HCT116 (cell line): ENCODE results near the gene SERPINB12. TPM values are rescaled to one million over a fixed set of nuclear protein-coding genes. Genes with fewer than 3 reads are reported as not detected.

Source experiments
- ATAC-seq: fragments of 200-7000 bp; cut with Tn5 transposase; 2 replicates; pipeline ENCODE4 v1.9.1; 2020; ENCODE audit warnings: mild to moderate bottlenecking, moderate library complexity
- Bru-seq: library from RNA; stranded (reverse); fragments of 400-500 nt; gene quantifications from one replicate; lab custom pipeline; 2021; lab: Mats Ljungman, UMichigan
- BruChase-seq, 2 experiments: library from RNA; stranded (reverse); fragments of 400-500 nt; gene quantifications; one replicate each; lab custom pipeline; 2021; lab: Mats Ljungman, UMichigan
- BruUV-seq: library from RNA; stranded (reverse); fragments of 400-500 nt; replicated peaks from 2 replicates; lab custom pipeline; 2021; lab: Mats Ljungman, UMichigan
- CTCF ChIA-PET: fragments of 300-600 bp; sonication (Branson Sonifier 250); formaldehyde crosslinking; loops from one replicate; lab custom pipeline; 2021; ENCODE audit warnings: antibody characterized with exemption; lab: Charles Lee
- POLR2A ChIA-PET: fragments of 300-600, 350-600 bp; sonication (Branson Sonifier 250); formaldehyde crosslinking; loops from one replicate; lab custom pipeline; 2021; ENCODE audit warnings: antibody characterized with exemption; lab: Charles Lee
- RAD21 ChIA-PET, 2 experiments: fragments of 300-600 bp; sonication (Branson Sonifier 250); formaldehyde crosslinking; loops; one replicate each; lab custom pipeline; 2023; ENCODE audit warnings: low total read pairs in 2 of 2; ENCODE audit not compliant: uncharacterized antibody in 2 of 2, unreplicated experiment in 2 of 2, low non-redundant PET in 1 of 2; lab: Charles Lee
- DNase-seq: peaks from one replicate; pipeline ENCODE4 v3.0.0-alpha.2; 2010; ENCODE audit warnings: low read depth, low spot score
- H2AFZ ChIP-seq: fragments of 200-600 bp; shearing (Covaris generic), sonication (generic); 2 replicates; pipeline ENCODE4 v1.6.1; 2017; ENCODE audit warnings: low read depth, mixed run types, mixed read lengths, antibody characterized with exemption, low read length; ENCODE audit not compliant: poor library complexity, severe bottlenecking
- H3K27ac ChIP-seq: 2 replicates; pipeline ENCODE4 v1.5.1; 2012; ENCODE audit warnings: low read depth, low read length
- H3K27me3 ChIP-seq: fragments of 200-600 bp; sonication (generic); 2 replicates; pipeline ENCODE4 v1.6.1; 2016; ENCODE audit warnings: mixed run types, low read length, mixed read lengths; ENCODE audit not compliant: insufficient read depth
- H3K36me3 ChIP-seq, 2 experiments: fragments of 200-500 bp in 1 of 2; fragments of 200-600 bp in 1 of 2; sonication (Bioruptor generic) in 1 of 2; sonication (generic) in 1 of 2; 2 replicates each; pipeline versions ENCODE4 v1.5.1 to v1.6.1; 2014 to 2016; ENCODE audit warnings: low read length in 2 of 2, inconsistent platforms in 1 of 2, mixed read lengths in 1 of 2, mixed run types in 1 of 2; ENCODE audit not compliant: insufficient read depth in 2 of 2, control insufficient read depth in 1 of 2
- H3K4me1 ChIP-seq, 2 experiments: fragments of 200-600 bp in 1 of 2; sonication (generic) in 1 of 2; 2 replicates each; pipeline versions ENCODE4 v1.5.1 to v1.6.1; 2012 to 2017; ENCODE audit warnings: low read length in 2 of 2, inconsistent platforms in 1 of 2, mild to moderate bottlenecking in 1 of 2, mixed read lengths in 1 of 2, mixed run types in 1 of 2, moderate library complexity in 1 of 2; ENCODE audit not compliant: insufficient read depth in 2 of 2, control insufficient read depth in 1 of 2
- H3K4me2 ChIP-seq: fragments of 200-600 bp; sonication (generic); 2 replicates; pipeline ENCODE4 v1.6.1; 2017; ENCODE audit warnings: mixed run types, low read length, mixed read lengths
- H3K4me3 ChIP-seq, 2 experiments: fragments of 200-600 bp in 1 of 2; sonication (generic) in 1 of 2; replicated peaks in 1 of 2; 2 replicates each; pipeline ENCODE4 v1.5.1; 2011 to 2016; ENCODE audit warnings: low read length in 2 of 2, control low read depth in 1 of 2, low read depth in 1 of 2, mild to moderate bottlenecking in 1 of 2, mixed read lengths in 1 of 2, mixed run types in 1 of 2
- H3K79me2 ChIP-seq: fragments of 200-600 bp; sonication (generic); 2 replicates; pipeline ENCODE4 v1.6.1; 2017; ENCODE audit warnings: mild to moderate bottlenecking, mixed run types, low read length, moderate library complexity, mixed read lengths; ENCODE audit not compliant: insufficient read depth
- H3K9ac ChIP-seq: fragments of 200-600 bp; sonication (generic); 2 replicates; pipeline ENCODE4 v1.6.1; 2016; ENCODE audit warnings: low read length, mixed read lengths
- H3K9me2 ChIP-seq: fragments of 200-600 bp; sonication (generic), shearing (Covaris generic); 2 replicates; pipeline ENCODE4 v1.6.1; 2017; ENCODE audit warnings: mixed run types, mild to moderate bottlenecking, moderate library complexity; ENCODE audit not compliant: insufficient read depth
- H3K9me3 ChIP-seq, 2 experiments: fragments of 200-500 bp in 1 of 2; fragments of 200-600 bp in 1 of 2; sonication (Bioruptor generic) in 1 of 2; sonication (generic) in 1 of 2; 2 replicates each; pipeline ENCODE4 v1.6.1; 2014 to 2017; ENCODE audit warnings: low read length in 2 of 2, mixed read lengths in 2 of 2, inconsistent platforms in 1 of 2, low read depth in 1 of 2, mild to moderate bottlenecking in 1 of 2, mixed run types in 1 of 2, moderate library complexity in 1 of 2; ENCODE audit not compliant: control insufficient read depth in 1 of 2, insufficient read depth in 1 of 2
- H4K20me1 ChIP-seq: fragments of 200-600 bp; sonication (generic), shearing (Covaris generic); 2 replicates; pipeline ENCODE4 v1.6.1; 2017; ENCODE audit warnings: mixed run types, mild to moderate bottlenecking, moderate library complexity; ENCODE audit not compliant: insufficient read depth
- ATF3 ChIP-seq: IDR thresholded peaks from 2 replicates; pipeline ENCODE4 v1.6.1; 2012
- CTCF ChIP-seq, 3 experiments: fragments of 200-600 bp in 1 of 3; sonication (generic) in 1 of 3; IDR thresholded peaks in 2 of 3; conservative IDR thresholded peaks in 1 of 3; 2 replicates each; pipeline ENCODE4 v1.5.1; 2012 to 2017; ENCODE audit warnings: low read depth in 2 of 3, low read length in 2 of 3, antibody characterized with exemption in 1 of 3, borderline replicate concordance in 1 of 3, control low read depth in 1 of 3, mild to moderate bottlenecking in 1 of 3, mixed read lengths in 1 of 3, mixed run types in 1 of 3, moderate library complexity in 1 of 3; ENCODE audit not compliant: insufficient read depth in 1 of 3
- EZH2 ChIP-seq: fragments of 200-600 bp; sonication (generic); IDR thresholded peaks from 2 replicates; pipeline ENCODE4 v1.6.1; 2017; ENCODE audit warnings: antibody characterized with exemption, mixed run types
- EZH2phosphoT487 ChIP-seq: fragments of 200-600 bp; IDR thresholded peaks from 2 replicates; pipeline ENCODE4 v1.6.1; 2018; ENCODE audit warnings: antibody characterized with exemption, borderline replicate concordance
- MAX ChIP-seq: IDR thresholded peaks from 2 replicates; pipeline ENCODE4 v1.6.1; 2012
- POLR2A ChIP-seq: IDR thresholded peaks from 2 replicates; pipeline ENCODE4 v1.7.0; 2011; ENCODE audit warnings: borderline replicate concordance; ENCODE audit not compliant: insufficient read depth, insufficient read length; ENCODE audit errors: extremely low read depth
- POLR2AphosphoS5 ChIP-seq: IDR thresholded peaks from 2 replicates; pipeline ENCODE4 v1.6.1; 2011; ENCODE audit warnings: mild to moderate bottlenecking, low read depth, low read length, moderate library complexity
- RAD21 ChIP-seq: IDR thresholded peaks from 2 replicates; pipeline ENCODE4 v1.6.1; 2012; ENCODE audit warnings: low read depth, mild to moderate bottlenecking
- REST ChIP-seq: IDR thresholded peaks from 2 replicates; pipeline ENCODE4 v1.6.1; 2012; ENCODE audit warnings: low read depth
- SIN3A ChIP-seq: IDR thresholded peaks from 2 replicates; pipeline ENCODE4 v1.6.1; 2012; ENCODE audit warnings: low read depth
- YY1 ChIP-seq: IDR thresholded peaks from 2 replicates; pipeline ENCODE4 v1.6.1; 2011; ENCODE audit warnings: low read length, low read depth, moderate library complexity, mild to moderate bottlenecking; ENCODE audit not compliant: insufficient replicate concordance; ENCODE audit errors: extremely low read depth
- ZFX ChIP-seq: fragments of 450-650 bp; IDR thresholded peaks from 2 replicates; pipeline ENCODE4 v1.6.1; 2017
- ZNF274 ChIP-seq: fragments of 200-500 bp; sonication (Bioruptor generic); IDR thresholded peaks from 2 replicates; pipeline ENCODE4 v1.6.1; 2014; ENCODE audit warnings: mild to moderate bottlenecking, low read depth, low read length, inconsistent platforms
- intact Hi-C: fragments of 100-400 bp; cut with micrococcal nuclease; formaldehyde crosslinking; loops from 2 replicates; pipeline ENCODE4 v1.10.0; 2022
- long read RNA-seq: library from polyadenylated mRNA; unstranded; transcript quantifications from one replicate; pipeline ENCODE4 v2.0.0, GENCODE V29; 2021; ENCODE audit not compliant: unreplicated experiment
- polyA plus RNA-seq: library from polyadenylated mRNA; unstranded; fragments of >200 nt; gene quantifications from 2 replicates; pipeline ENCODE4 v1.2.1, GENCODE V29; 2012; ENCODE audit warnings: missing spikeins
- total RNA-seq: library from RNA; stranded (reverse); gene quantifications from one replicate; pipeline ENCODE4 v1.2.1, GENCODE V29; 2021; ENCODE audit not compliant: unreplicated experiment

Gene SERPINB12
- not detected for total RNA-seq
- polyA plus RNA-seq: 0.06 TPM in 1 of 2 replicates, not detected in the other
- not detected for Bru-seq, nascent RNA
- not detected for BruChase-seq, experiment 1, labeled RNA remaining after a 6-hour chase
- percentile 7 among the genes with signal in this experiment for BruChase-seq, experiment 2, labeled RNA remaining after a 2-hour chase
- long read RNA-seq: 0 reads

GRCh38 chr18:63542069-63542468 is at the start of gene SERPINB12:
SERPINB12 (plus strand) TSS chr18:63542369; CDS start chr18:63556160, 13,791 bp downstream.
- ATAC-seq (no peak), DNase-seq (no peak)
- Histone ChIP-seq H3K27me3 (no peaks in the 10 kb centered on the region), H3K9ac (no peak within 1 kb of the TSS), H4K20me1 (no peaks in the 10 kb centered on the region), H3K9me3 (no peaks in the 10 kb centered on the region), H3K9me2 (no peaks in the 10 kb centered on the region), H3K79me2 (no peaks in the 10 kb centered on the region), H3K27ac (no peak within 1 kb of the TSS), H3K4me3 (no peak within 1 kb of the TSS), H2AFZ (no peak within 1 kb of the TSS), H3K36me3 (no peaks in the 10 kb centered on the region), H3K4me1 (no peaks in the 10 kb centered on the region), H3K4me2 (no peak within 1 kb of the TSS)
- CTCF ChIA-PET: no interaction called here
- POLR2A ChIA-PET: no interaction called here
- RAD21 ChIA-PET: no interaction called here
- BruUV-seq: no TSS peak
- no peak for TF ChIP-seq ZNF274
- TF ChIP-seq EZH2: no peak
- no peak for TF ChIP-seq POLR2A
- no peak for TF ChIP-seq RAD21
- no peak for TF ChIP-seq YY1
- TF ChIP-seq CTCF (IDR thresholded peaks at IDR 0.05 in 2 of 3, conservative IDR thresholded peaks at IDR 0.05 in 1 of 3; ENCODE audit: borderline replicate concordance in 1 of 3, insufficient read depth in 1 of 3, low read depth in 2 of 3, low read length in 2 of 3): no peak
- intact Hi-C loops: no loop called here

- intact Hi-C loops: no loop called here
- no peaks in the 10 kb centered on the region for H3K79me2 ChIP-seq
- CTCF ChIA-PET: interaction anchor here (1.1 kb wide), 1 partner anchor 18 kb away, joined by 4 read pairs; no protein-coding TSS in a partner anchor
- no peak for DNase-seq
- peaks cover 9 to 16% of the 10 kb centered on the region in 2 experiments; a peak in 3 of 4 replicates for H3K36me3 ChIP-seq
- H3K9me3 ChIP-seq: no peaks in the 10 kb centered on the region
- RAD21 ChIA-PET: no interaction called here
- H3K4me1 ChIP-seq: no peaks in the 10 kb centered on the region
- H3K27me3 ChIP-seq: no peaks in the 10 kb centered on the region
- H4K20me1 ChIP-seq: no peaks in the 10 kb centered on the region
- no peak overlapping the region for H2AFZ ChIP-seq
- H3K9ac ChIP-seq: no peak overlapping the region
- no peaks in the 10 kb centered on the region for H3K9me2 ChIP-seq
- POLR2A ChIA-PET: no interaction called here
- no peak for ATAC-seq
- no peak overlapping the region for H3K4me3 ChIP-seq
- no TSS peak for BruUV-seq
- no peak overlapping the region for H3K4me2 ChIP-seq
- no peak overlapping the region for H3K27ac ChIP-seq
- no peak for TF ChIP-seq EZH2phosphoT487
- TF ChIP-seq SIN3A: no peak
- TF ChIP-seq REST: no peak
- TF ChIP-seq MAX: no peak
- no peak for TF ChIP-seq ZFX
- TF ChIP-seq ATF3: no peak
- no peak for TF ChIP-seq POLR2AphosphoS5
Observed at GRCh38 chr18:63492851-63493250, 49.3 kb upstream of the SERPINB12 start.
